ENCODE results near the gene EHMT1.

DNA sequence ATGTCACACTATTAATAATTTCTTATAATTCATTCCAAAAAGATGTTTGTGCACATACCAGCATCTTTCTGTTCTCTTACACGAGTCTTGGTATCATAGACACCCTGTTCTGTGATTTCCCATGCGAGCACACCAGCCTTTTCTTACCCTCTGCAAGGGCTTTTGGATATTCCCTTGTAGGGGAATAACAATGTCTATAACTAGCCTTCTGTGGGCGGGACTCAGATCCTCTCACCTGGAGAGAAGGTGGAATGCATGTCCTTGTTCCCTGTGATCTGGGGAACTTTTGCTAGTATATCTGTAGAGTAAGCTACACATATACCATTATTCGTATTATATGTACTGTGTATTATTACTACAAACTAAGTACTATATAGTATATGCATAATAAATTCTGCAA is 44.8 kb downstream of the EHMT1 start:
- TF ChIP-seq, protein P1, sequence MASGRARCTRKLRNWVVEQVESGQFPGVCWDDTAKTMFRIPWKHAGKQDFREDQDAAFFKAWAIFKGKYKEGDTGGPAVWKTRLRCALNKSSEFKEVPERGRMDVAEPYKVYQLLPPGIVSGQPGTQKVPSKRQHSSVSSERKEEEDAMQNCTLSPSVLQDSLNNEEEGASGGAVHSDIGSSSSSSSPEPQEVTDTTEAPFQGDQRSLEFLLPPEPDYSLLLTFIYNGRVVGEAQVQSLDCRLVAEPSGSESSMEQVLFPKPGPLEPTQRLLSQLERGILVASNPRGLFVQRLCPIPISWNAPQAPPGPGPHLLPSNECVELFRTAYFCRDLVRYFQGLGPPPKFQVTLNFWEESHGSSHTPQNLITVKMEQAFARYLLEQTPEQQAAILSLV (tag; IDR thresholded peaks at IDR 0.05): no peak
- TF ChIP-seq, protein P2, sequence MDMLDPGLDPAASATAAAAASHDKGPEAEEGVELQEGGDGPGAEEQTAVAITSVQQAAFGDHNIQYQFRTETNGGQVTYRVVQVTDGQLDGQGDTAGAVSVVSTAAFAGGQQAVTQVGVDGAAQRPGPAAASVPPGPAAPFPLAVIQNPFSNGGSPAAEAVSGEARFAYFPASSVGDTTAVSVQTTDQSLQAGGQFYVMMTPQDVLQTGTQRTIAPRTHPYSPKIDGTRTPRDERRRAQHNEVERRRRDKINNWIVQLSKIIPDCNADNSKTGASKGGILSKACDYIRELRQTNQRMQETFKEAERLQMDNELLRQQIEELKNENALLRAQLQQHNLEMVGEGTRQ (CRISPR knock-in tag; IDR thresholded peaks at IDR 0.05): no peak
- TF ChIP-seq, protein P3, sequence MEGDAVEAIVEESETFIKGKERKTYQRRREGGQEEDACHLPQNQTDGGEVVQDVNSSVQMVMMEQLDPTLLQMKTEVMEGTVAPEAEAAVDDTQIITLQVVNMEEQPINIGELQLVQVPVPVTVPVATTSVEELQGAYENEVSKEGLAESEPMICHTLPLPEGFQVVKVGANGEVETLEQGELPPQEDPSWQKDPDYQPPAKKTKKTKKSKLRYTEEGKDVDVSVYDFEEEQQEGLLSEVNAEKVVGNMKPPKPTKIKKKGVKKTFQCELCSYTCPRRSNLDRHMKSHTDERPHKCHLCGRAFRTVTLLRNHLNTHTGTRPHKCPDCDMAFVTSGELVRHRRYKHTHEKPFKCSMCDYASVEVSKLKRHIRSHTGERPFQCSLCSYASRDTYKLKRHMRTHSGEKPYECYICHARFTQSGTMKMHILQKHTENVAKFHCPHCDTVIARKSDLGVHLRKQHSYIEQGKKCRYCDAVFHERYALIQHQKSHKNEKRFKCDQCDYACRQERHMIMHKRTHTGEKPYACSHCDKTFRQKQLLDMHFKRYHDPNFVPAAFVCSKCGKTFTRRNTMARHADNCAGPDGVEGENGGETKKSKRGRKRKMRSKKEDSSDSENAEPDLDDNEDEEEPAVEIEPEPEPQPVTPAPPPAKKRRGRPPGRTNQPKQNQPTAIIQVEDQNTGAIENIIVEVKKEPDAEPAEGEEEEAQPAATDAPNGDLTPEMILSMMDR (IDR thresholded peaks at IDR 0.05 in 2 of 3, conservative IDR thresholded peaks at IDR 0.05 in 1 of 3; ENCODE audit: insufficient read depth in 2 of 3, low read depth in 1 of 3, low read length in 3 of 3): no peak
- TF ChIP-seq PHF8 (IDR thresholded peaks at IDR 0.05; ENCODE audit: borderline replicate concordance, low read length) (no peak), PHF20 (IDR thresholded peaks at IDR 0.05; ENCODE audit: partially characterized antibody) (no peak), ZNF175 (CRISPR knock-in tag; IDR thresholded peaks at IDR 0.05; ENCODE audit: low read depth) (no peak), GTF2E2 (tag; IDR thresholded peaks at IDR 0.05) (no peak)
- TF ChIP-seq, protein P4, sequence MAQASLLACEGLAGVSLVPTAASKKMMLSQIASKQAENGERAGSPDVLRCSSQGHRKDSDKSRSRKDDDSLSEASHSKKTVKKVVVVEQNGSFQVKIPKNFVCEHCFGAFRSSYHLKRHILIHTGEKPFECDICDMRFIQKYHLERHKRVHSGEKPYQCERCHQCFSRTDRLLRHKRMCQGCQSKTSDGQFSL (CRISPR knock-in tag; IDR thresholded peaks at IDR 0.05): no peak
- TF ChIP-seq, protein P4 (tag; IDR thresholded peaks at IDR 0.05): no peak
- TF ChIP-seq, protein P5, sequence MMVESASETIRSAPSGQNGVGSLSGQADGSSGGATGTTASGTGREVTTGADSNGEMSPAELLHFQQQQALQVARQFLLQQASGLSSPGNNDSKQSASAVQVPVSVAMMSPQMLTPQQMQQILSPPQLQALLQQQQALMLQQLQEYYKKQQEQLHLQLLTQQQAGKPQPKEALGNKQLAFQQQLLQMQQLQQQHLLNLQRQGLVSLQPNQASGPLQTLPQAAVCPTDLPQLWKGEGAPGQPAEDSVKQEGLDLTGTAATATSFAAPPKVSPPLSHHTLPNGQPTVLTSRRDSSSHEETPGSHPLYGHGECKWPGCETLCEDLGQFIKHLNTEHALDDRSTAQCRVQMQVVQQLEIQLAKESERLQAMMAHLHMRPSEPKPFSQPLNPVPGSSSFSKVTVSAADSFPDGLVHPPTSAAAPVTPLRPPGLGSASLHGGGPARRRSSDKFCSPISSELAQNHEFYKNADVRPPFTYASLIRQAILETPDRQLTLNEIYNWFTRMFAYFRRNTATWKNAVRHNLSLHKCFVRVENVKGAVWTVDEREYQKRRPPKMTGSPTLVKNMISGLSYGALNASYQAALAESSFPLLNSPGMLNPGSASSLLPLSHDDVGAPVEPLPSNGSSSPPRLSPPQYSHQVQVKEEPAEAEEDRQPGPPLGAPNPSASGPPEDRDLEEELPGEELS (CRISPR knock-in tag; IDR thresholded peaks at IDR 0.05; ENCODE audit: borderline replicate concordance): no peak
